GOT3 (cell line): ENCODE measurements around the gene SIL1.
"Not testable (repeated sequence)": the region's sequence is repeated elsewhere in the genome, so short reads cannot be mapped to it uniquely, and the experiment has no call there.

ENCODE experiments used
- DNase-seq: peaks from one replicate; lab custom pipeline; 2025; ENCODE audit warnings: mixed read lengths; lab: John Stamatoyannopoulos, UW

Gene SIL1

GRCh38 chr5:139068060-139068459 lies 130.1 kb downstream of the SIL1 start:
- DNase-seq, result no peak

GRCh38 chr5:139065306-139065705 lies 132.9 kb downstream of the SIL1 start:
- DNase-seq, result no peak

- DNase-seq, result no peak
Observed at GRCh38 chr5:139064613-139065012, 133.6 kb downstream of the SIL1 start.

- DNase-seq, result no peak
Observed at GRCh38 chr5:139063664-139064054, 134.5 kb downstream of the SIL1 start.

- DNase-seq, result no peak
Observed at GRCh38 chr5:139062910-139063663, 135.1 kb downstream of the SIL1 start.

GRCh38 chr5:139061856-139062255 lies 136.3 kb downstream of the SIL1 start:
- no peak for DNase-seq

GRCh38 chr5:139061274-139061673 lies 136.9 kb downstream of the SIL1 start:
- DNase-seq, result no peak

GRCh38 chr5:139058121-139058520 lies 140.0 kb downstream of the SIL1 start:
- DNase-seq, result no peak

- not testable (repeated sequence) for DNase-seq
Observed at GRCh38 chr5:139057045-139057939, 140.9 kb downstream of the SIL1 start.

GRCh38 chr5:139052975-139053374 lies 145.2 kb downstream of the SIL1 start:
- no peak for DNase-seq

- DNase-seq, result no peak
Observed at GRCh38 chr5:139051392-139051791, 146.8 kb downstream of the SIL1 start.

GRCh38 chr5:139050432-139050831 lies 147.7 kb downstream of the SIL1 start:
- DNase-seq, result no peak

GRCh38 chr5:139049780-139050179 lies 148.4 kb downstream of the SIL1 start:
- DNase-seq, result no peak

- DNase-seq, result no peak
Observed at GRCh38 chr5:139046551-139046950, 151.6 kb downstream of the SIL1 start.

- DNase-seq, result no peak
Observed at GRCh38 chr5:139043157-139043905, 154.8 kb downstream of the SIL1 start.

- DNase-seq, result no peak
Observed at GRCh38 chr5:139040081-139040480, 158.1 kb downstream of the SIL1 start.

GRCh38 chr5:139038613-139039305 lies 159.4 kb downstream of the SIL1 start:
- no peak for DNase-seq

- no peak for DNase-seq
Observed at GRCh38 chr5:139037732-139038131, 160.4 kb downstream of the SIL1 start.

GRCh38 chr5:139036332-139036731 lies 161.8 kb downstream of the SIL1 start:
- DNase-seq, result not testable (repeated sequence)

- DNase-seq, result no peak
Observed at GRCh38 chr5:139027150-139027549, 171.0 kb downstream of the SIL1 start.

- no peak for DNase-seq
Observed at GRCh38 chr5:139025651-139026050, 172.5 kb downstream of the SIL1 start.

- DNase-seq, result no peak
Observed at GRCh38 chr5:139023286-139023685, 174.9 kb downstream of the SIL1 start.
